Measurements from ENCODE around the gene TTBK1.

TTBK1 gene

DNA sequence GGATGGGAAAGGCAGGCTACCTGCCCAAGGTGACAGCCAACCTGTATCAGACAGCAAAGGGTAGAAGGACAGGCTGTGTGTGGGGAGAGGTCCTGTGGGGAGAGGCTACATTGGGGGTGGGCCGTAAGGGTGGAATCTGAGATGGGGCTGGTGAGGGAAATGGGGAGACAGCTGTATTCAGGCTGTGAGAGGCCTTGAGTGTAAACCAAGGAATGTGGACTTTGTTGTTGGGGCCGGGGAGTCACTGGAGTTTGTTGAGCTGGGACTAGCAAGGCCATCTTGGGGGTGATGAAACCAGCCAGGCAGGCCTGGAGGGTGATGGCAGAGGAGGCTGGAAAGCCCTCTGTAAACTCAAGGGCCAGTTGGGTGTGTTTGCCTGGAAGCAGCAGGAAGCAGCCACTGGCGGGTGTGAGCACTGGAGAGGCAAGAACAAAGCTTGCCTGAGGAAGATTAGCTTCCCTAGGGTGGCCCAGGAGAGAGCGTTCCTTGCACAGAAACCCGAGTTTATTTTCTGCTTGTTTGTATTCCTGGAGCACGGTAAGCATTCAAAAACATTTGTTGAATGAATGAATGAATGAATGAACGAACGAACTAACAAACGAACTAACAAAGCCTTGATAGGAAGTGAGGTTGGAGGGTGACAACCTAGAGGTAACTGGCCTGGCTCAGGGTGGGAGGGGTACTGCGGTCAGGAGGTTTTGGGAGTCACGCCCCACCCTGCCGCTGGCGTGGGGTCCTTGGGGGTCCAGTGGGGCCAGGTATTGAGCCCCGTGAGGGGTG, 18.9 kb downstream of the TTBK1 start:
- Histone ChIP-seq H3K36me3 (replicated peaks; ENCODE audit: low read depth, low read length) (no peaks in the 10 kb centered on the region), H4K20me1 (ENCODE audit: insufficient read depth, low read length) (no peaks in the 10 kb centered on the region), H3K4me2 (ENCODE audit: low read length) (no peak overlapping the region), H3K9me3 (ENCODE audit: insufficient read depth, low read length) (no peaks in the 10 kb centered on the region), H3K79me2 (ENCODE audit: low read length) (no peaks in the 10 kb centered on the region), H3K4me1 (ENCODE audit: low read length) (peaks cover 20% of the 10 kb centered on the region), H2AFZ (ENCODE audit: low read depth, low read length) (no peak overlapping the region), H3K27ac (ENCODE audit: low read length) (no peak overlapping the region), H3K9ac (ENCODE audit: low read length) (no peak overlapping the region), H3K4me3 (ENCODE audit: low read length) (no peak overlapping the region), H3K27me3 (ENCODE audit: low read depth, low read length) (no peaks in the 10 kb centered on the region)
- TF ChIP-seq EZH2phosphoT487 (IDR thresholded peaks at IDR 0.05; ENCODE audit: low read depth): no peak
- TF ChIP-seq CTCF (IDR thresholded peaks at IDR 0.05; ENCODE audit: low read depth, low read length): no peak

GRCh38 chr6:43262780-43263313, 19.6 kb downstream of the TTBK1 start:
- H3K79me2 ChIP-seq (ENCODE audit: low read length): no peaks in the 10 kb centered on the region
- H3K4me3 ChIP-seq (ENCODE audit: low read length): no peak overlapping the region
- H3K9ac ChIP-seq (ENCODE audit: low read length): no peak overlapping the region
- TF ChIP-seq CTCF (IDR thresholded peaks at IDR 0.05; ENCODE audit: low read depth, low read length): no peak
- no peak for TF ChIP-seq EZH2phosphoT487 (IDR thresholded peaks at IDR 0.05; ENCODE audit: low read depth)
- H3K27ac ChIP-seq (ENCODE audit: low read length): no peak overlapping the region
- no peaks in the 10 kb centered on the region for H3K27me3 ChIP-seq (ENCODE audit: low read depth, low read length)
- H2AFZ ChIP-seq (ENCODE audit: low read depth, low read length): no peak overlapping the region
- H3K9me3 ChIP-seq (ENCODE audit: insufficient read depth, low read length): no peaks in the 10 kb centered on the region
- H3K4me2 ChIP-seq (ENCODE audit: low read length): no peak overlapping the region
- H4K20me1 ChIP-seq (ENCODE audit: insufficient read depth, low read length): no peaks in the 10 kb centered on the region
- H3K36me3 ChIP-seq (replicated peaks; ENCODE audit: low read depth, low read length): no peaks in the 10 kb centered on the region
- peaks cover 20% of the 10 kb centered on the region for H3K4me1 ChIP-seq (ENCODE audit: low read length)

DNA sequence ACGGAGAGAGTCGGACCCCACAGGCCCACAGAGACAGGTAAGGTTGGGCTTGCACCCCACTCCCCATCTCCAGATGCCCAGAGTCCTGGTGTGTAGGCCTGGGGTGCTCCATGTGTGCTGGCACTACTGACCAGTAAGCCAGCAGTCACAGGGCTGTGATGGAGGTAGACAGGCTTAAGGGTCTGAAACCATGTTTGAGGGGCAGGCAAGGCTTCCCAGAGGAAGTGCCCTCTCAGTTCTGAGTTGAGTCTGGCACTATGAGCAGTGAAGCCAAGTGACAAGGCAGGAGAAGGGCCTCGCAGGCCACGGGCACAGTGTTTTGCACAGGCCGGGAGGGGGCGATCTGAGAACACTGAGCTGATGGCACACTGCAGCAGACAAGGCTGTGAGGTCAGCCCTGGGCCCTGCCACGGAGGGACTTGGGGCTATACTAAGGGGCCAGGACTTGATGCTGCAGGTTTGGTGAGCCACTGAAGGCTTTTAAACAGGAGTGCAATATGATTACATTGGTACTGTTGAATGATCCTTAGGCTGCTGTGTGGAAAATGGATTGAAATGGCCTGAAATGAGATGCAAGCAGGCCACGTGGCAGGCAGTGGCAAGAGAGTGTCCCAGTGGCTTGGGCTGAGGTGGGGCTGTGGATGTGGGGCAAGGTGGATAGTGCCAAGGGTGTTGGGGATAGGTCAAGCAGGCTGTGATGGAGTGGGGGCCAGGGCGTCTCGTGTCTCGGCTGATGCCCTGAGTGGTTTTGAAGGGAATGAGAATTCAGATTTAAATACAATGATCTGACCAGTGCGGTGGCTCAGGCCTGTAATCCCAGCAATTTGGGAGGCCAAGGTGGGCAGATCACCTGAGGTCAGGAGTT, 20.3 kb downstream of the TTBK1 start:
- Histone ChIP-seq H3K4me3 (ENCODE audit: low read length) (no peak overlapping the region), H3K4me1 (ENCODE audit: low read length) (peaks cover 23% of the 10 kb centered on the region), H3K9me3 (ENCODE audit: insufficient read depth, low read length) (no peaks in the 10 kb centered on the region), H3K4me2 (ENCODE audit: low read length) (peak overlapping the region; percentile 23; the same call in 1 of the 2 replicates), H4K20me1 (ENCODE audit: insufficient read depth, low read length) (no peaks in the 10 kb centered on the region), H3K79me2 (ENCODE audit: low read length) (no peaks in the 10 kb centered on the region), H2AFZ (ENCODE audit: low read depth, low read length) (peak overlapping the region; percentile 85), H3K36me3 (replicated peaks; ENCODE audit: low read depth, low read length) (no peaks in the 10 kb centered on the region), H3K9ac (ENCODE audit: low read length) (no peak overlapping the region), H3K27ac (ENCODE audit: low read length) (no peak overlapping the region), H3K27me3 (ENCODE audit: low read depth, low read length) (0 out of 2 replicates have a peak, but pooled peaks cover 3% of the 10 kb centered on the region)
- TF ChIP-seq EZH2phosphoT487 (IDR thresholded peaks at IDR 0.05; ENCODE audit: low read depth) (no peak), CTCF (IDR thresholded peaks at IDR 0.05; ENCODE audit: low read depth, low read length) (peak; percentile 98)

Data from OCI-LY3 (cell line).